ENCODE results near the gene PLXNB1. TPM values are rescaled to one million over a fixed set of nuclear protein-coding genes. Genes with fewer than 3 reads are reported as not detected.

The PLXNB1 gene
- polyA plus RNA-seq, 2 of the 4 experiments (the other 2 are of a cell fraction), result 10.0 to 20.9 TPM

GRCh38 chr3:48472923-48473616, 43.2 kb upstream of the PLXNB1 start (continued):
- TF ChIP-seq PBX3 (IDR thresholded peaks at IDR 0.05) (no peak), EHMT2 (IDR thresholded peaks at IDR 0.05; ENCODE audit: low read depth) (no peak), SREBF2 (IDR thresholded peaks at IDR 0.05) (no peak), FOSL2 (IDR thresholded peaks at IDR 0.05) (no peak), FOSL2 (CRISPR knock-in tag; IDR thresholded peaks at IDR 0.05) (no peak), CBX8 (IDR thresholded peaks at IDR 0.05) (no peak), CBX2 (IDR thresholded peaks at IDR 0.05; ENCODE audit: borderline replicate concordance, low read depth) (no peak), ELK1 (IDR thresholded peaks at IDR 0.05; ENCODE audit: low read depth, low read length) (no peak), HDAC2 (IDR thresholded peaks at IDR 0.05) (no peak)

- peak in 1 of 2 experiments; percentile 40 for DNase-seq (ENCODE audit: low read depth in 1 of 2, low spot score in 1 of 2)
- WGBS (ENCODE audit: missing lambda C conversion rate), result 0% methylated on average over 3 of the region's 5 CpGs
Measured at GRCh38 chr3:48472673-48472922, 42.7 kb upstream of the PLXNB1 start.

GRCh38 chr3:48470286-48470685, 40.4 kb upstream of the PLXNB1 start:
- FAIRE-seq, result no peak
- Histone ChIP-seq H3K27ac (peak overlapping the region in 1 of 2 experiments; percentile 53; a peak in 3 of 6 replicates), H3K4me2 (peak overlapping the region; percentile 41; the same call in 2 of the 3 replicates), H3K4me3 (no peak overlapping the region), H3K9me3 (no peaks in the 10 kb centered on the region), H3K4me1 (peaks cover 57% of the 10 kb centered on the region)
- CTCF ChIA-PET, result interaction anchor here (1.1 kb wide), 1 partner anchor 34 kb away, joined by 3 read pairs; no protein-coding TSS in a partner anchor
- TF ChIP-seq HEYL (CRISPR knock-in tag; IDR thresholded peaks at IDR 0.05) (no peak), NPAS2 (CRISPR knock-in tag; IDR thresholded peaks at IDR 0.05; ENCODE audit: borderline replicate concordance) (no peak), BHLHE40 (IDR thresholded peaks at IDR 0.05; ENCODE audit: low read depth, low read length) (no peak), HES2 (IDR thresholded peaks at IDR 0.05) (no peak), ESRRA (IDR thresholded peaks at IDR 0.05; ENCODE audit: borderline replicate concordance, low read length) (no peak), POLR2AphosphoS2 (conservative IDR thresholded peaks at IDR 0.05; ENCODE audit: low read length) (no peak), SREBF2 (IDR thresholded peaks at IDR 0.05) (no peak), EHMT2 (IDR thresholded peaks at IDR 0.05; ENCODE audit: low read depth) (no peak), CBX2 (IDR thresholded peaks at IDR 0.05; ENCODE audit: borderline replicate concordance, low read depth) (no peak), RFX5 (IDR thresholded peaks at IDR 0.05) (no peak), JUNB (IDR thresholded peaks at IDR 0.05) (no peak)
- WGBS (ENCODE audit: missing lambda C conversion rate), result no CpG with 5 or more reads among the region's 1 CpG
- POLR2A ChIA-PET, result no interaction called here
- no peak for DNase-seq (ENCODE audit: low read depth in 1 of 2, low spot score in 1 of 2)
- ATAC-seq, result no peak

More at GRCh38 chr3:48472673-48472922, 42.7 kb upstream of the PLXNB1 start:
- ChIA-PET POLR2A (interaction anchor here (0.7 to 1.2 kb wide), 3 partner anchors 8 to 36 kb away, joined by 3 to 8 read pairs (median 3); partner anchors contain the start of genes CCDC51 and TMA7), CTCF (interaction anchor here (0.5 to 2.8 kb wide), 16 partner anchors 13 to 199 kb away, joined by 3 to 14 read pairs (median 4); partner anchors contain the start of gene ATRIP)
- peaks cover 34% of the 10 kb centered on the region for H3K4me1 ChIP-seq
- FAIRE-seq, result no peak
- H3K9me3 ChIP-seq, result no peaks in the 10 kb centered on the region
- peak overlapping the region; percentile 76 for H3K4me3 ChIP-seq
- peak overlapping the region; percentile 96 to 97 for H3K27ac ChIP-seq
- ATAC-seq, result peak in 1 of 2 experiments; percentile 60; a peak in 5 of 6 replicates
- TF ChIP-seq KDM5A (IDR thresholded peaks at IDR 0.05) (no peak), JUNB (IDR thresholded peaks at IDR 0.05) (no peak), MYC (IDR thresholded peaks at IDR 0.05; ENCODE audit: borderline replicate concordance, low read length) (no peak), NR3C1 (IDR thresholded peaks at IDR 0.05) (no peak), EHMT2 (IDR thresholded peaks at IDR 0.05; ENCODE audit: low read depth) (no peak), FOXS1 (CRISPR knock-in tag; IDR thresholded peaks at IDR 0.05) (no peak), JUN (IDR thresholded peaks at IDR 0.05) (no peak), EHF (CRISPR knock-in tag; IDR thresholded peaks at IDR 0.05) (no peak), HMGXB4 (CRISPR knock-in tag; IDR thresholded peaks at IDR 0.05; ENCODE audit: borderline replicate concordance) (no peak), BHLHE40 (IDR thresholded peaks at IDR 0.05; ENCODE audit: low read depth, low read length) (no peak), CEBPB (IDR thresholded peaks at IDR 0.05) (no peak), ZSCAN20 (CRISPR knock-in tag; IDR thresholded peaks at IDR 0.05) (no peak), RAD21 (conservative IDR thresholded peaks at IDR 0.05 in 1 of 2, IDR thresholded peaks at IDR 0.05 in 1 of 2) (no peak)
- H3K4me2 ChIP-seq, result peak overlapping the region; percentile 87

Measured in A549 (cell line).